HG02981 (cell line): ENCODE measurements around the gene RGS18.
A peak's percentile ranks its signal among the peaks of the same experiment; 100 is the strongest.
"Not testable (repeated sequence)": the region's sequence is repeated elsewhere in the genome, so short reads cannot be mapped to it uniquely, and the experiment has no call there.

ENCODE experiments used
- ATAC-seq: cut with Tn5 transposase; IDR thresholded peaks from one replicate; pipeline ENCODE4 v1.9.1; 2021; ENCODE audit warnings: mild to moderate bottlenecking, moderate library complexity; ENCODE audit not compliant: unreplicated experiment

Gene RGS18

GRCh38 chr1:192158181-192158580 is at the start of gene RGS18:
Gene RGS18 (plus strand): TSS chr1:192158462. CDS start chr1:192158638, 176 bp downstream.
- ATAC-seq = peak; percentile 86

GRCh38 chr1:192109576-192109975 is 48.7 kb upstream of the RGS18 start:
- ATAC-seq = no peak

GRCh38 chr1:192115000-192115399 is 43.3 kb upstream of the RGS18 start:
- ATAC-seq = no peak

- no peak for ATAC-seq
Measured at GRCh38 chr1:192118881-192119405, 39.3 kb upstream of the RGS18 start.

- ATAC-seq = no peak
Measured at GRCh38 chr1:192119701-192120100, 38.6 kb upstream of the RGS18 start.

- ATAC-seq = no peak
Measured at GRCh38 chr1:192122668-192123067, 35.6 kb upstream of the RGS18 start.

- no peak for ATAC-seq
Measured at GRCh38 chr1:192123212-192123611, 35.0 kb upstream of the RGS18 start.

GRCh38 chr1:192126030-192126619 is 32.1 kb upstream of the RGS18 start:
- no peak for ATAC-seq

- no peak for ATAC-seq
Measured at GRCh38 chr1:192130175-192130574, 28.1 kb upstream of the RGS18 start.

GRCh38 chr1:192130865-192131264 is 27.4 kb upstream of the RGS18 start:
- ATAC-seq = not testable (repeated sequence)

- ATAC-seq = no peak
Measured at GRCh38 chr1:192131914-192132313, 26.3 kb upstream of the RGS18 start.

GRCh38 chr1:192133350-192133926 is 24.8 kb upstream of the RGS18 start:
- no peak for ATAC-seq

- ATAC-seq = no peak
Measured at GRCh38 chr1:192140382-192140781, 17.9 kb upstream of the RGS18 start.

- no peak for ATAC-seq
Measured at GRCh38 chr1:192147221-192147620, 11.0 kb upstream of the RGS18 start.

GRCh38 chr1:192147696-192148095 is 10.6 kb upstream of the RGS18 start:
- ATAC-seq = no peak

- no peak for ATAC-seq
Measured at GRCh38 chr1:192151176-192151575, 7.1 kb upstream of the RGS18 start.

GRCh38 chr1:192153276-192153675 is 5.0 kb upstream of the RGS18 start:
- ATAC-seq = no peak

- ATAC-seq = no peak
Measured at GRCh38 chr1:192157067-192157466, 1.2 kb upstream of the RGS18 start.

- no peak for ATAC-seq
Measured at GRCh38 chr1:192159014-192159413, 752 bp downstream of the RGS18 start.

GRCh38 chr1:192159781-192160180 is 1.5 kb downstream of the RGS18 start:
- ATAC-seq = no peak

- ATAC-seq = no peak
Measured at GRCh38 chr1:192160196-192160595, 1.9 kb downstream of the RGS18 start.

- no peak for ATAC-seq
Measured at GRCh38 chr1:192161976-192162375, 3.7 kb downstream of the RGS18 start.

- no peak for ATAC-seq
Measured at GRCh38 chr1:192162376-192162775, 4.1 kb downstream of the RGS18 start.
